ENCODE measurements around the gene GDF15. TPM values are rescaled to one million over a fixed set of nuclear protein-coding genes. Genes with fewer than 3 reads are reported as not detected.

Gene GDF15
- total RNA-seq, 1 experiment from 2014 or later = 15.1 TPM

- H3K27me3 ChIP-seq (ENCODE audit: insufficient read depth, low read depth) = no peaks in the 10 kb centered on the region
- peaks cover 10% of the 10 kb centered on the region for H3K4me1 ChIP-seq (replicated peaks; ENCODE audit: insufficient read depth)
- H2AFZ ChIP-seq = no peak overlapping the region
- intact Hi-C loops (cut with micrococcal nuclease; ENCODE audit: unreplicated experiment) = no loop called here
- TF ChIP-seq EZH2 (IDR thresholded peaks at IDR 0.05; ENCODE audit: low read depth) = no peak
- no peak for TF ChIP-seq CTCF (conservative IDR thresholded peaks at IDR 0.05)
- H3F3A ChIP-seq (ENCODE audit: insufficient read depth, low read depth) = peaks cover 59% of the 10 kb centered on the region
- peaks cover 31% of the 10 kb centered on the region for H3K79me2 ChIP-seq (ENCODE audit: low read depth)
- 0 out of 2 replicates have a peak overlapping the region, but pooled peaks have one; percentile 2 for H3K27ac ChIP-seq
- peaks cover 33% of the 10 kb centered on the region for H4K20me1 ChIP-seq (ENCODE audit: insufficient read depth)
- H3K9me3 ChIP-seq (ENCODE audit: insufficient read depth, low read depth) = no peaks in the 10 kb centered on the region
- no TSS peak for BruUV-seq (replicated peaks)
- H3K9me2 ChIP-seq (ENCODE audit: insufficient read depth) = no peaks in the 10 kb centered on the region
- H3K4me3 ChIP-seq = peak overlapping the region; percentile 91
- DNase-seq = no peak
- peak overlapping the region; percentile 86 for H3K4me2 ChIP-seq
- CTCF ChIA-PET = interaction anchor here (0.6 kb wide), 2 partner anchors 273 to 642 kb away, joined by 3 to 14 read pairs; no protein-coding TSS in a partner anchor
- POLR2A ChIA-PET (ENCODE audit: unreplicated experiment) = no interaction called here
- H3K36me3 ChIP-seq (ENCODE audit: low read depth) = peaks cover 28% of the 10 kb centered on the region
These were observed 3.2 kb downstream of the GDF15 start for GRCh38 chr19:18388960-18389725.

GRCh38 chr19:18389726-18390064 is 3.7 kb downstream of the GDF15 start:
- H3K9me3 ChIP-seq (ENCODE audit: insufficient read depth, low read depth) = no peaks in the 10 kb centered on the region
- peaks cover 28% of the 10 kb centered on the region for H3K36me3 ChIP-seq (ENCODE audit: low read depth)
- peak overlapping the region; percentile 86 for H3K4me2 ChIP-seq
- DNase-seq = no peak
- intact Hi-C loops (cut with micrococcal nuclease; ENCODE audit: unreplicated experiment) = no loop called here
- peaks cover 59% of the 10 kb centered on the region for H3F3A ChIP-seq (ENCODE audit: insufficient read depth, low read depth)
- CTCF ChIA-PET = interaction anchor here (0.6 kb wide), 1 partner anchor 273 kb away, joined by 3 read pairs; no protein-coding TSS in a partner anchor
- no TSS peak for BruUV-seq (replicated peaks)
- H3K27me3 ChIP-seq (ENCODE audit: insufficient read depth, low read depth) = no peaks in the 10 kb centered on the region
- 0 out of 2 replicates have a peak overlapping the region, but pooled peaks have one; percentile 2 for H3K27ac ChIP-seq
- TF ChIP-seq EZH2 (IDR thresholded peaks at IDR 0.05; ENCODE audit: low read depth) (no peak), CTCF (conservative IDR thresholded peaks at IDR 0.05) (no peak)
- peaks cover 31% of the 10 kb centered on the region for H3K79me2 ChIP-seq (ENCODE audit: low read depth)
- peaks cover 33% of the 10 kb centered on the region for H4K20me1 ChIP-seq (ENCODE audit: insufficient read depth)
- H3K4me1 ChIP-seq (replicated peaks; ENCODE audit: insufficient read depth) = peaks cover 10% of the 10 kb centered on the region
- peak overlapping the region; percentile 91; the same call in 1 of the 2 replicates for H3K4me3 ChIP-seq
- POLR2A ChIA-PET (ENCODE audit: unreplicated experiment) = no interaction called here
- no peak overlapping the region for H2AFZ ChIP-seq
- no peaks in the 10 kb centered on the region for H3K9me2 ChIP-seq (ENCODE audit: insufficient read depth)

GRCh38 chr19:18390065-18390907 is 4.3 kb downstream of the GDF15 start:
- BruUV-seq (replicated peaks) = no TSS peak

More at GRCh38 chr19:18390065-18390907, 4.3 kb downstream of the GDF15 start:
- Histone ChIP-seq H3K9me2 (ENCODE audit: insufficient read depth) (no peaks in the 10 kb centered on the region), H3K27me3 (ENCODE audit: insufficient read depth, low read depth) (no peaks in the 10 kb centered on the region), H3K4me1 (replicated peaks; ENCODE audit: insufficient read depth) (peaks cover 6% of the 10 kb centered on the region), H3K79me2 (ENCODE audit: low read depth) (peaks cover 31% of the 10 kb centered on the region), H3K4me3 (no peak overlapping the region), H3F3A (ENCODE audit: insufficient read depth, low read depth) (peaks cover 54% of the 10 kb centered on the region), H3K27ac (peak overlapping the region; percentile 5; the same call in 1 of the 2 replicates), H3K36me3 (ENCODE audit: low read depth) (peaks cover 28% of the 10 kb centered on the region), H2AFZ (no peak overlapping the region), H4K20me1 (ENCODE audit: insufficient read depth) (peaks cover 33% of the 10 kb centered on the region), H3K9me3 (ENCODE audit: insufficient read depth, low read depth) (no peaks in the 10 kb centered on the region), H3K4me2 (peak overlapping the region; percentile 86; the same call in 1 of the 2 replicates)
- ChIA-PET CTCF (interaction anchor here (0.6 kb wide), 2 partner anchors 14 to 274 kb away, joined by 3 to 4 read pairs; no protein-coding TSS in a partner anchor), POLR2A (ENCODE audit: unreplicated experiment) (no interaction called here)
- no peak for DNase-seq
- intact Hi-C loops (cut with micrococcal nuclease; ENCODE audit: unreplicated experiment) = no loop called here
- no peak for TF ChIP-seq EZH2 (IDR thresholded peaks at IDR 0.05; ENCODE audit: low read depth)
- no peak for TF ChIP-seq CTCF (conservative IDR thresholded peaks at IDR 0.05)

All from PC-9 (cell line).